GM18517 (cell line): Measurements from ENCODE around the gene SH3TC1.

Experiments used
- ATAC-seq: cut with Tn5 transposase; IDR thresholded peaks from one replicate; pipeline ENCODE4 v1.9.1; 2021; ENCODE audit warnings: mild to moderate bottlenecking, moderate library complexity; ENCODE audit not compliant: unreplicated experiment

Gene SH3TC1

GRCh38 chr4:8198906-8199593 is at the start of gene SH3TC1:
SH3TC1 (plus strand) TSS chr4:8199290; CDS start chr4:8205195, 5,905 bp downstream.
- ATAC-seq, result peak; percentile 80

- no peak for ATAC-seq
These were observed 49.4 kb upstream of the SH3TC1 start for GRCh38 chr4:8149664-8150063.

GRCh38 chr4:8150152-8151090 is 48.7 kb upstream of the SH3TC1 start:
- ATAC-seq, result no peak

GRCh38 chr4:8151165-8151650 is 47.9 kb upstream of the SH3TC1 start:
- no peak for ATAC-seq

GRCh38 chr4:8152090-8152864 is 46.8 kb upstream of the SH3TC1 start:
- ATAC-seq, result no peak

- no peak for ATAC-seq
These were observed 46.2 kb upstream of the SH3TC1 start for GRCh38 chr4:8152865-8153257.

GRCh38 chr4:8153441-8153840 is 45.6 kb upstream of the SH3TC1 start:
- no peak for ATAC-seq

- no peak for ATAC-seq
These were observed 44.0 kb upstream of the SH3TC1 start for GRCh38 chr4:8155048-8155447.

- no peak for ATAC-seq
These were observed 43.2 kb upstream of the SH3TC1 start for GRCh38 chr4:8155660-8156421.

- ATAC-seq, result no peak
These were observed 42.5 kb upstream of the SH3TC1 start for GRCh38 chr4:8156617-8157016.

- ATAC-seq, result no peak
These were observed 41.6 kb upstream of the SH3TC1 start for GRCh38 chr4:8157496-8157895.

- no peak for ATAC-seq
These were observed 41.0 kb upstream of the SH3TC1 start for GRCh38 chr4:8157944-8158709.

GRCh38 chr4:8158710-8159536 is 40.2 kb upstream of the SH3TC1 start, which contains the start of gene ABLIM2:
ABLIM2 (minus strand) TSS chr4:8158813; CDS start chr4:8158689, 124 bp downstream.
- ATAC-seq, result peak; percentile 96

- no peak for ATAC-seq
These were observed 39.4 kb upstream of the SH3TC1 start for GRCh38 chr4:8159537-8160232.

GRCh38 chr4:8160233-8160560 is 38.9 kb upstream of the SH3TC1 start:
- no peak for ATAC-seq

GRCh38 chr4:8160572-8160971 is 38.5 kb upstream of the SH3TC1 start:
- ATAC-seq, result no peak

- no peak for ATAC-seq
These were observed 36.5 kb upstream of the SH3TC1 start for GRCh38 chr4:8162625-8163024.

GRCh38 chr4:8163026-8163425 is 36.1 kb upstream of the SH3TC1 start:
- no peak for ATAC-seq
